Colonic mucosa (tissue), 4 donors: ENCODE results near the gene CFHR4. TPM values are rescaled to one million over a fixed set of nuclear protein-coding genes. Genes with fewer than 3 reads are reported as not detected.
"Not testable (repeated sequence)": the region's sequence is repeated elsewhere in the genome, so short reads cannot be mapped to it uniquely, and the experiment has no call there.

Source experiments
- DNase-seq: peaks from one replicate; pipeline ENCODE4 v3.0.0-alpha.2; 2020
- H3K27ac ChIP-seq: fragments of 200-600 bp; one replicate; pipeline ENCODE4 v1.8.0; 2021
- H3K27me3 ChIP-seq: fragments of 200-600 bp; one replicate; pipeline ENCODE4 v1.8.0; 2021
- H3K36me3 ChIP-seq: fragments of 200-600 bp; one replicate; pipeline ENCODE4 v1.8.0; 2021
- H3K4me1 ChIP-seq: fragments of 200-600 bp; one replicate; pipeline ENCODE4 v1.8.0; 2021; ENCODE audit warnings: mild to moderate bottlenecking
- H3K4me3 ChIP-seq: fragments of 200-600 bp; one replicate; pipeline ENCODE4 v1.8.0; 2021
- H3K9ac ChIP-seq, 2 donors: one replicate each; pipeline ENCODE4 v1.7.0; 2013; ENCODE audit warnings: control low read depth in 2 of 2, low read depth in 2 of 2, low read length in 2 of 2
- H3K9me3 ChIP-seq: fragments of 200-600 bp; one replicate; pipeline ENCODE4 v1.8.0; 2021
- CTCF ChIP-seq: fragments of 200-600 bp; IDR thresholded peaks from one replicate; pipeline ENCODE4 v1.8.0; 2022; ENCODE audit warnings: antibody characterized with exemption, mild to moderate bottlenecking
- intact Hi-C: fragments of 100-400 bp; cut with DNase I; formaldehyde crosslinking; loops from one replicate; pipeline ENCODE4 v1.14.1; 2022
- total RNA-seq, 2 donors: library from RNA; stranded (reverse); fragmentation: NEBNext Ultra II Directional in 1 of 2; extraction: Animal tissue kit (Norgen Biotek cat#: 25700) in 1 of 2; gene quantifications; one replicate each; pipeline ENCODE4 v1.2.1, GENCODE V29; 2021
- donor health status: healthy.
- donor health status: DM: no; HTN: no; CAD: no.
- donor health status: DM: no; HTN: no; CAD: no.

The CFHR4 gene
- not detected for total RNA-seq

- H3K4me1 ChIP-seq = no peaks in the 10 kb centered on the region
- H3K9ac ChIP-seq = no peak within 1 kb of the TSS
- no peaks in the 10 kb centered on the region for H3K9me3 ChIP-seq
- H3K36me3 ChIP-seq = no peaks in the 10 kb centered on the region
- intact Hi-C loops = no loop called here
- no peak for DNase-seq
- no peak within 1 kb of the TSS for H3K4me3 ChIP-seq
- H3K27me3 ChIP-seq = no peaks in the 10 kb centered on the region
- TF ChIP-seq CTCF = no peak
- no peak within 1 kb of the TSS for H3K27ac ChIP-seq
Observed at GRCh38 chr1:196887515-196888239, at the start of gene CFHR4. Gene CFHR4, plus strand, starts transcription at chr1:196888052. Its CDS starts 99 bp downstream, at chr1:196888151.

GRCh38 chr1:196849613-196850492, 38.0 kb upstream of the CFHR4 start:
- H3K27me3 ChIP-seq, H3K9ac ChIP-seq, H3K36me3 ChIP-seq, H3K4me3 ChIP-seq, H3K27ac ChIP-seq, DNase-seq, intact Hi-C loops, H3K9me3 ChIP-seq, H3K4me1 ChIP-seq: not testable (repeated sequence)

- Histone ChIP-seq H3K4me1 (no peaks in the 10 kb centered on the region), H3K27me3 (no peaks in the 10 kb centered on the region), H3K36me3 (no peaks in the 10 kb centered on the region), H3K9ac (no peak overlapping the region), H3K9me3 (no peaks in the 10 kb centered on the region), H3K27ac (no peak overlapping the region), H3K4me3 (no peak overlapping the region)
- no peak for DNase-seq
- no peak for TF ChIP-seq CTCF
- intact Hi-C loops = no loop called here
Observed at GRCh38 chr1:196856053-196856452, 31.8 kb upstream of the CFHR4 start.

- H3K9ac ChIP-seq = no peak overlapping the region
- no peak overlapping the region for H3K4me3 ChIP-seq
- H3K27ac ChIP-seq = no peak overlapping the region
- DNase-seq = no peak
- no peaks in the 10 kb centered on the region for H3K9me3 ChIP-seq
- H3K36me3 ChIP-seq = no peaks in the 10 kb centered on the region
- intact Hi-C loops = no loop called here
- no peaks in the 10 kb centered on the region for H3K27me3 ChIP-seq
- H3K4me1 ChIP-seq = no peaks in the 10 kb centered on the region
- TF ChIP-seq CTCF = no peak
Observed at GRCh38 chr1:196857188-196857587, 30.7 kb upstream of the CFHR4 start.

- no peak overlapping the region for H3K9ac ChIP-seq
- H3K9me3 ChIP-seq = no peaks in the 10 kb centered on the region
- TF ChIP-seq CTCF = no peak
- no peak for DNase-seq
- H3K4me3 ChIP-seq = no peak overlapping the region
- H3K36me3 ChIP-seq = no peaks in the 10 kb centered on the region
- intact Hi-C loops = no loop called here
- no peak overlapping the region for H3K27ac ChIP-seq
- H3K27me3 ChIP-seq = no peaks in the 10 kb centered on the region
- H3K4me1 ChIP-seq = no peaks in the 10 kb centered on the region
Observed at GRCh38 chr1:196858811-196859210, 29.0 kb upstream of the CFHR4 start.
